GM12878 (cell line): ENCODE measurements around the gene PYGM. TPM values are rescaled to one million over a fixed set of nuclear protein-coding genes. Genes with fewer than 3 reads are reported as not detected.

Experiments used
- ATAC-seq: fragments of 200-7000 bp; cut with Tn5 transposase; 3 replicates; pipeline ENCODE4 v1.9.1; 2020; ENCODE audit warnings: mild to moderate bottlenecking, moderate library complexity
- BruUV-seq: library from RNA; stranded (reverse); fragments of 400-500 nt; replicated peaks from 2 replicates; lab custom pipeline; 2021; lab: Mats Ljungman, UMichigan
- CTCF ChIA-PET: fragments of 300-600 bp; sonication (Branson Sonifier 250); formaldehyde crosslinking; extraction: SDS; loops from one replicate; lab custom pipeline; 2021; ENCODE audit warnings: inconsistent platforms; lab: Yijun Ruan, JAX
- POLR2A ChIA-PET: fragments of 350-600 bp; formaldehyde crosslinking; extraction: SDS; loops from one replicate; lab custom pipeline; 2021; ENCODE audit warnings: inconsistent platforms; lab: Charles Lee
- RAD21 ChIA-PET: fragments of 300-600 bp; sonication (Branson Sonifier 250); formaldehyde crosslinking; loops from one replicate; lab custom pipeline; 2023; ENCODE audit warnings: antibody characterized with exemption; ENCODE audit not compliant: unreplicated experiment; lab: Charles Lee
- SMC1A ChIA-PET: fragments of 300-600 bp; sonication (Branson Sonifier 250); formaldehyde crosslinking; loops from one replicate; lab custom pipeline; 2023; ENCODE audit not compliant: unreplicated experiment, uncharacterized antibody; lab: Charles Lee
- DNase-seq: peaks from one replicate; pipeline ENCODE4 v3.0.0-alpha.2; 2011; ENCODE audit warnings: low read depth, low spot score
- FAIRE-seq: peaks from 3 replicates; lab custom pipeline; 2011; peaks lifted over from hg19 to GRCh38; lab: Jason Lieb, UNC
- H2AFZ ChIP-seq: 2 replicates; pipeline ENCODE4 v1.6.0; 2011; ENCODE audit warnings: low read depth, low read length, control low read depth; ENCODE audit not compliant: control insufficient read depth
- H3K27ac ChIP-seq: 2 replicates; pipeline ENCODE4 v1.5.1; 2011; ENCODE audit warnings: control low read depth; ENCODE audit not compliant: control insufficient read depth, insufficient read depth
- H3K27me3 ChIP-seq, 2 experiments: replicated peaks in 1 of 2; 2 replicates each; pipeline versions ENCODE4 v1.6.0 to v1.6.1; 2011; ENCODE audit warnings: low read length in 1 of 2; ENCODE audit not compliant: control insufficient read depth in 2 of 2, insufficient read depth in 2 of 2
- H3K36me3 ChIP-seq, 2 experiments: 2 replicates each; pipeline ENCODE4 v1.5.1; 2011; ENCODE audit warnings: low read length in 1 of 2; ENCODE audit not compliant: control insufficient read depth in 2 of 2, insufficient read depth in 2 of 2
- H3K4me1 ChIP-seq: 2 replicates; pipeline ENCODE4 v1.6.1; 2011; ENCODE audit warnings: mild to moderate bottlenecking, low read length, moderate library complexity, mixed read lengths; ENCODE audit not compliant: control insufficient read depth, insufficient read depth
- H3K4me2 ChIP-seq: 2 replicates; pipeline ENCODE4 v1.6.0; 2011; ENCODE audit warnings: control low read depth; ENCODE audit not compliant: control insufficient read depth, insufficient read depth
- H3K4me3 ChIP-seq: fragments of 200-600 bp; sonication (generic); 2 replicates; pipeline ENCODE4 v1.5.1; 2016
- H3K79me2 ChIP-seq: 2 replicates; pipeline ENCODE4 v1.6.0; 2011; ENCODE audit warnings: low read length; ENCODE audit not compliant: control insufficient read depth, insufficient read depth
- H3K9ac ChIP-seq: 2 replicates; pipeline ENCODE4 v1.8.0; 2011; ENCODE audit warnings: low read length, control low read depth, mixed read lengths; ENCODE audit not compliant: control insufficient read depth, insufficient read depth
- H3K9me3 ChIP-seq: replicated peaks from 3 replicates; pipeline ENCODE4 v1.5.1; 2011; ENCODE audit warnings: mild to moderate bottlenecking, low read length; ENCODE audit not compliant: control insufficient read depth, insufficient read depth
- H4K20me1 ChIP-seq: 2 replicates; pipeline ENCODE4 v1.6.0; 2011; ENCODE audit not compliant: control insufficient read depth, insufficient read depth
- ATF7 ChIP-seq: fragments of 450-650 bp; IDR thresholded peaks from 2 replicates; pipeline ENCODE4 v1.6.1; 2016; ENCODE audit warnings: low read depth, mild to moderate bottlenecking
- BHLHE40 ChIP-seq, 2 experiments: fragments of 450-650 bp in 1 of 2; IDR thresholded peaks; 2 replicates each; pipeline ENCODE4 v1.6.1; 2011 to 2017; ENCODE audit warnings: low read depth in 2 of 2, borderline replicate concordance in 1 of 2, improper control_type of control experiment in 1 of 2, low read length in 1 of 2, mild to moderate bottlenecking in 1 of 2
- CBFB ChIP-seq: IDR thresholded peaks from 2 replicates; pipeline ENCODE4 v1.6.1; 2016; ENCODE audit warnings: antibody characterized with exemption, low read depth
- HCFC1 ChIP-seq: fragments of 150-350 bp; IDR thresholded peaks from 2 replicates; pipeline ENCODE4 v1.6.1; 2014; ENCODE audit warnings: low read length
- IRF5 ChIP-seq: fragments of 450-650 bp; IDR thresholded peaks from 2 replicates; pipeline ENCODE4 v1.6.1; 2017; ENCODE audit warnings: borderline replicate concordance
- SKIL ChIP-seq: fragments of 450-650 bp; IDR thresholded peaks from 2 replicates; pipeline ENCODE4 v1.6.1; 2017; ENCODE audit warnings: mild to moderate bottlenecking, low read depth, inconsistent platforms; ENCODE audit not compliant: poor library complexity, severe bottlenecking
- SPI1 ChIP-seq: IDR thresholded peaks from 2 replicates; pipeline ENCODE4 v1.6.1; 2011; ENCODE audit warnings: low read depth, mild to moderate bottlenecking, low read length, moderate library complexity, borderline replicate concordance; ENCODE audit not compliant: insufficient read depth
- USF2 ChIP-seq: IDR thresholded peaks from 2 replicates; pipeline ENCODE4 v1.6.1; 2011; ENCODE audit warnings: low read depth, low read length, improper control_type of control experiment, borderline replicate concordance
- WRNIP1 ChIP-seq: IDR thresholded peaks from 2 replicates; pipeline ENCODE4 v1.6.1; 2011; ENCODE audit warnings: low read depth, low read length, improper control_type of control experiment, borderline replicate concordance
- ZNF622 ChIP-seq: fragments of 450-650 bp; IDR thresholded peaks from 2 replicates; pipeline ENCODE4 v1.6.1; 2017; ENCODE audit warnings: mild to moderate bottlenecking, inconsistent platforms
- ZSCAN29 ChIP-seq: fragments of 450-650 bp; IDR thresholded peaks from 2 replicates; pipeline ENCODE4 v1.6.1; 2017; ENCODE audit warnings: mild to moderate bottlenecking, moderate library complexity
- WGBS: methylation state at CpG from one replicate; pipeline ENCODE4 v1.1.6; 2016; ENCODE audit warnings: low lambda C conversion rate; ENCODE audit not compliant: insufficient replicate concordance, insufficient coverage; ENCODE audit errors: missing lambda C conversion rate; 5-methylcytosine and 5-hydroxymethylcytosine counted together
- in situ Hi-C: fragments of 300-500 bp; cut with MboI; formaldehyde crosslinking; loops from 9 replicates; pipeline ENCODE4 v1.14.3; 2018; ENCODE audit warnings: mixed read lengths
- intact Hi-C: fragments of 100-400 bp; cut with micrococcal nuclease; formaldehyde crosslinking; loops from one replicate; pipeline ENCODE4 v1.14.2; 2022; ENCODE audit not compliant: unreplicated experiment
- polyA plus RNA-seq, 11 experiments: library from polyadenylated mRNA; depleted of rRNA in 4 of 11; unstranded in 6 of 11; stranded (reverse) in 5 of 11; fragments of >200 nt; fragmentation: Nextera tagmentation in 4 of 11; fragmentation: Illumina TruSeq in 1 of 11; extraction: Ambion mirVana in 4 of 11; extraction: Trizol in 1 of 11; gene quantifications; 1 replicate in 1 of 11; 2 replicates in 10 of 11; pipeline versions ENCODE4 v1.2.1 to v1.2.3, GENCODE V29; 2011 to 2016; ENCODE audit warnings: inconsistent platforms in 2 of 11, missing spikeins in 2 of 11, low read depth in 1 of 11
- total RNA-seq, 4 experiments: library from RNA; depleted of rRNA in 3 of 4; stranded (reverse); fragments of >200 nt in 3 of 4; fragmentation: Illumina TruSeq in 1 of 4; extraction: Trizol in 1 of 4; gene quantifications; 2 replicates each; pipeline versions ENCODE4 v1.2.1 to v1.2.3, GENCODE V29; 2013 to 2021
- TF ChIP-seq, protein P1 (sequence below): IDR thresholded peaks from 2 replicates; pipeline ENCODE4 v1.6.1; 2011; ENCODE audit warnings: low read depth, mild to moderate bottlenecking, low read length, moderate library complexity, borderline replicate concordance; ENCODE audit errors: extremely low read depth
- TF ChIP-seq, protein P2 (sequence below): IDR thresholded peaks from 2 replicates; pipeline ENCODE4 v1.6.1; 2012; ENCODE audit warnings: low read length, inconsistent platforms
- TF ChIP-seq, protein P3 (sequence below): IDR thresholded peaks from 2 replicates; pipeline ENCODE4 v1.6.1; 2012; ENCODE audit warnings: low read depth, low read length, improper control_type of control experiment

The PYGM gene
- total and polyA plus RNA-seq, 10 of the 15 experiments (the other 5 are each of a cell fraction or from before 2014, with no cell fraction given) = 0.04 to 3.7 (median 0.27) TPM; not detected in 1

- CTCF ChIA-PET = interaction anchor here (0.8 to 9.7 kb wide), 9 partner anchors 8 to 84 kb away, joined by 3 to 86 read pairs (median 7); partner anchors contain the start of gene RASGRP2
- SMC1A ChIA-PET = interaction anchor here (0.9 to 3.5 kb wide), 4 partner anchors 11 to 85 kb away, joined by 3 to 11 read pairs (median 8); no protein-coding TSS in a partner anchor
- Histone ChIP-seq H3K9me3 (no peaks in the 10 kb centered on the region), H3K9ac (no peak overlapping the region), H3K36me3 (no peaks in the 10 kb centered on the region), H3K4me3 (no peak overlapping the region), H3K4me1 (no peaks in the 10 kb centered on the region), H2AFZ (no peak overlapping the region), H3K4me2 (no peak overlapping the region), H4K20me1 (no peaks in the 10 kb centered on the region), H3K79me2 (no peaks in the 10 kb centered on the region), H3K27ac (no peak overlapping the region), H3K27me3 (no peaks in the 10 kb centered on the region)
- intact Hi-C loops = no loop called here
- FAIRE-seq = no peak
- no peak for ATAC-seq
- BruUV-seq = no TSS peak
- RAD21 ChIA-PET = interaction anchor here (1.6 to 1.7 kb wide), 2 partner anchors 11 to 46 kb away, joined by 4 to 5 read pairs; no protein-coding TSS in a partner anchor
- no peak for DNase-seq
- in situ Hi-C loops = loop anchor here (5.0 kb wide), 1 partner anchor 48 kb away; no protein-coding TSS in a partner anchor
- POLR2A ChIA-PET = no interaction called here
- 33% methylated on average over 22 of the region's 23 CpGs for WGBS
- TF ChIP-seq IRF5 = no peak
- TF ChIP-seq CBFB = no peak
- no peak for TF ChIP-seq HCFC1
- no peak for TF ChIP-seq USF2
- TF ChIP-seq, protein P1, sequence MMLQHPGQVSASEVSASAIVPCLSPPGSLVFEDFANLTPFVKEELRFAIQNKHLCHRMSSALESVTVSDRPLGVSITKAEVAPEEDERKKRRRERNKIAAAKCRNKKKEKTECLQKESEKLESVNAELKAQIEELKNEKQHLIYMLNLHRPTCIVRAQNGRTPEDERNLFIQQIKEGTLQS = no peak
- no peak for TF ChIP-seq ZSCAN29
- no peak for TF ChIP-seq ATF7
- TF ChIP-seq, protein P2, sequence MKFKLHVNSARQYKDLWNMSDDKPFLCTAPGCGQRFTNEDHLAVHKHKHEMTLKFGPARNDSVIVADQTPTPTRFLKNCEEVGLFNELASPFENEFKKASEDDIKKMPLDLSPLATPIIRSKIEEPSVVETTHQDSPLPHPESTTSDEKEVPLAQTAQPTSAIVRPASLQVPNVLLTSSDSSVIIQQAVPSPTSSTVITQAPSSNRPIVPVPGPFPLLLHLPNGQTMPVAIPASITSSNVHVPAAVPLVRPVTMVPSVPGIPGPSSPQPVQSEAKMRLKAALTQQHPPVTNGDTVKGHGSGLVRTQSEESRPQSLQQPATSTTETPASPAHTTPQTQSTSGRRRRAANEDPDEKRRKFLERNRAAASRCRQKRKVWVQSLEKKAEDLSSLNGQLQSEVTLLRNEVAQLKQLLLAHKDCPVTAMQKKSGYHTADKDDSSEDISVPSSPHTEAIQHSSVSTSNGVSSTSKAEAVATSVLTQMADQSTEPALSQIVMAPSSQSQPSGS = no peak
- no peak for TF ChIP-seq SKIL
- no peak for TF ChIP-seq WRNIP1
- TF ChIP-seq, protein P3, sequence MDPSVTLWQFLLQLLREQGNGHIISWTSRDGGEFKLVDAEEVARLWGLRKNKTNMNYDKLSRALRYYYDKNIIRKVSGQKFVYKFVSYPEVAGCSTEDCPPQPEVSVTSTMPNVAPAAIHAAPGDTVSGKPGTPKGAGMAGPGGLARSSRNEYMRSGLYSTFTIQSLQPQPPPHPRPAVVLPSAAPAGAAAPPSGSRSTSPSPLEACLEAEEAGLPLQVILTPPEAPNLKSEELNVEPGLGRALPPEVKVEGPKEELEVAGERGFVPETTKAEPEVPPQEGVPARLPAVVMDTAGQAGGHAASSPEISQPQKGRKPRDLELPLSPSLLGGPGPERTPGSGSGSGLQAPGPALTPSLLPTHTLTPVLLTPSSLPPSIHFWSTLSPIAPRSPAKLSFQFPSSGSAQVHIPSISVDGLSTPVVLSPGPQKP = no peak
- TF ChIP-seq BHLHE40 (IDR thresholded peaks at IDR 0.05; ENCODE audit: borderline replicate concordance in 1 of 2, low read depth in 2 of 2, low read length in 1 of 2) = no peak
- TF ChIP-seq ZNF622 = no peak
- no peak for TF ChIP-seq SPI1
These were observed 24.7 kb downstream of the PYGM start for GRCh38 chr11:64734811-64735724.
